Thyroid gland (tissue), 4 donors: ENCODE measurements around the gene CACNA1B. TPM values are rescaled to one million over a fixed set of nuclear protein-coding genes. Genes with fewer than 3 reads are reported as not detected.

Source experiments
- DNase-seq, 2 donors: peaks; one replicate each; pipeline ENCODE4 v3.0.0-alpha.2; 2019
- H3K27ac ChIP-seq, 3 donors: fragments of 200-600 bp; sonication (generic); 1 replicate in 2 of 3; 2 replicates in 1 of 3; pipeline ENCODE4 v1.5.1; 2016 to 2019; ENCODE audit warnings: mild to moderate bottlenecking in 1 of 3, moderate library complexity in 1 of 3
- H3K27me3 ChIP-seq: fragments of 200-600 bp; sonication (generic); one replicate; pipeline ENCODE4 v1.5.1; 2019
- H3K36me3 ChIP-seq, 2 donors: fragments of 200-600 bp; sonication (generic); one replicate each; pipeline ENCODE4 v1.5.1; 2016 to 2019
- H3K4me1 ChIP-seq, 2 donors: fragments of 200-600 bp; sonication (generic); one replicate each; pipeline ENCODE4 v1.5.1; 2017 to 2019
- H3K4me3 ChIP-seq, 3 donors: fragments of 200-600 bp; sonication (generic); replicated peaks in 1 of 3; 1 replicate in 2 of 3; 2 replicates in 1 of 3; pipeline ENCODE4 v1.5.1; 2016; ENCODE audit warnings: mild to moderate bottlenecking in 1 of 3
- H3K9me3 ChIP-seq: fragments of 200-600 bp; sonication (generic); one replicate; pipeline ENCODE4 v1.5.1; 2017
- POLR2A ChIP-seq, 2 donors: fragments of 450-650 bp; IDR thresholded peaks; one replicate each; pipeline ENCODE4 v1.6.1; 2017; ENCODE audit warnings: antibody characterized with exemption in 2 of 2, mild to moderate bottlenecking in 2 of 2, moderate library complexity in 1 of 2
- WGBS, 2 donors: methylation state at CpG; one replicate each; pipeline ENCODE4 v1.1.5; 2017; 5-methylcytosine and 5-hydroxymethylcytosine counted together
- intact Hi-C: fragments of 100-400 bp; cut with DNase I; formaldehyde crosslinking; loops from one replicate; pipeline ENCODE4 v1.15.1; 2023
- total RNA-seq, 4 donors: library from RNA; depleted of rRNA; stranded (reverse); fragments of >200 nt; gene quantifications; one replicate each; pipeline ENCODE4 v1.2.3, GENCODE V29; 2016
- TF ChIP-seq, protein P1 (sequence below), 6 experiments: fragments of 200-600 bp in 3 of 6; fragments of 450-650 bp in 3 of 6; sonication (generic) in 3 of 6; IDR thresholded peaks; one replicate each; pipeline ENCODE4 v1.5.1; 2016 to 2019; ENCODE audit warnings: antibody characterized with exemption in 6 of 6, mild to moderate bottlenecking in 2 of 6, inconsistent platforms in 1 of 6, moderate library complexity in 1 of 6

CACNA1B gene
- total RNA-seq, 4 donors from 2014 or later = 0.13 to 0.68 (median 0.35) TPM

DNA sequence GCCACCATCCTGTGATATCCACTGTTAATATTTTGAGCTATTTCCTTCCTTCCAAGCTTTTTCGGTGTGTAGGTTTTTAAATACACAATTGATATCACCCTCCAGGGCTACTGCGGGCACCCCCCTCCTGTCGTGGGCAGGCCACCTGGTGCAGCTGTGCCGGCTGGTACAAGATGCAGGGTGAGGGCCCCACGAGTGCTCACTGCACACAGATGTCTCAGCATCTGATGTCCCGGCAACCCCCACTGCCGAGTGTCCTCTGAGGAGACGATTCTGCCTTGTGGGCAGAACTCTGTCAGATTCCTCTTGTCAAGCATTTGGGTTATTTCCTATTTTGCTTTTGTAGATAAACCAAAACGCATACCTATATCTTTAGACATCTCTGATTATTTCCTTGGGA, 25.1 kb downstream of the CACNA1B start:
- Histone ChIP-seq H3K36me3 (no peaks in the 10 kb centered on the region), H3K4me1 (no peaks in the 10 kb centered on the region), H3K27me3 (no peaks in the 10 kb centered on the region), H3K4me3 (no peak overlapping the region), H3K27ac (no peak overlapping the region), H3K9me3 (no peaks in the 10 kb centered on the region)
- intact Hi-C loops = no loop called here
- WGBS, 2 donors = 85 to 87% methylated on average over 9 of the region's 9 CpGs
- TF ChIP-seq, protein P1, sequence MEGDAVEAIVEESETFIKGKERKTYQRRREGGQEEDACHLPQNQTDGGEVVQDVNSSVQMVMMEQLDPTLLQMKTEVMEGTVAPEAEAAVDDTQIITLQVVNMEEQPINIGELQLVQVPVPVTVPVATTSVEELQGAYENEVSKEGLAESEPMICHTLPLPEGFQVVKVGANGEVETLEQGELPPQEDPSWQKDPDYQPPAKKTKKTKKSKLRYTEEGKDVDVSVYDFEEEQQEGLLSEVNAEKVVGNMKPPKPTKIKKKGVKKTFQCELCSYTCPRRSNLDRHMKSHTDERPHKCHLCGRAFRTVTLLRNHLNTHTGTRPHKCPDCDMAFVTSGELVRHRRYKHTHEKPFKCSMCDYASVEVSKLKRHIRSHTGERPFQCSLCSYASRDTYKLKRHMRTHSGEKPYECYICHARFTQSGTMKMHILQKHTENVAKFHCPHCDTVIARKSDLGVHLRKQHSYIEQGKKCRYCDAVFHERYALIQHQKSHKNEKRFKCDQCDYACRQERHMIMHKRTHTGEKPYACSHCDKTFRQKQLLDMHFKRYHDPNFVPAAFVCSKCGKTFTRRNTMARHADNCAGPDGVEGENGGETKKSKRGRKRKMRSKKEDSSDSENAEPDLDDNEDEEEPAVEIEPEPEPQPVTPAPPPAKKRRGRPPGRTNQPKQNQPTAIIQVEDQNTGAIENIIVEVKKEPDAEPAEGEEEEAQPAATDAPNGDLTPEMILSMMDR (IDR thresholded peaks at IDR 0.05) = no peak
- TF ChIP-seq POLR2A (IDR thresholded peaks at IDR 0.05) = no peak
- DNase-seq = no peak

DNA sequence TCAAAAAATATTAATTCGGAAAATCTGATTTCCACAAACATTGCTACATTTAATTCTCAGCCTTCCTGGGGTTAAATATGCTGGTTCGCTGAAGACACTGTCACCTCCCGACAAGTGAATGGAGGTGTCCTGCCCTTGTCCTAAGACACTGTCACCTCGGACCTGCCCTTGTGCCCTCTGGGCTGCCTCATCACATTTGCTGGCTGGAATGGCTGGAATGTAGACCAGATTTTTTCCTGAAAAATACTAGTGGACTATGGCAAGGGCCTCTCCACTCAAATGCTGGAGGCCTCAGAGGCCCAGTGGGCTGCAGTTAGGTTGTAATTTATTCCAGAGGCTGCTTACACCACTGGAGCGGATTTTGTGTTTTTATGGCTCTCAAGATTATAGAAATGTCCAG, 28.2 kb downstream of the CACNA1B start:
- Histone ChIP-seq H3K27me3 (no peaks in the 10 kb centered on the region), H3K4me3 (no peak overlapping the region), H3K36me3 (no peaks in the 10 kb centered on the region), H3K4me1 (no peaks in the 10 kb centered on the region), H3K27ac (no peak overlapping the region), H3K9me3 (no peaks in the 10 kb centered on the region)
- TF ChIP-seq POLR2A (IDR thresholded peaks at IDR 0.05) = no peak
- TF ChIP-seq, protein P1 (IDR thresholded peaks at IDR 0.05) = no peak
- WGBS, 2 donors = 66 to 75% methylated on average over 5 of the region's 5 CpGs
- DNase-seq = no peak
- intact Hi-C loops = no loop called here

DNA sequence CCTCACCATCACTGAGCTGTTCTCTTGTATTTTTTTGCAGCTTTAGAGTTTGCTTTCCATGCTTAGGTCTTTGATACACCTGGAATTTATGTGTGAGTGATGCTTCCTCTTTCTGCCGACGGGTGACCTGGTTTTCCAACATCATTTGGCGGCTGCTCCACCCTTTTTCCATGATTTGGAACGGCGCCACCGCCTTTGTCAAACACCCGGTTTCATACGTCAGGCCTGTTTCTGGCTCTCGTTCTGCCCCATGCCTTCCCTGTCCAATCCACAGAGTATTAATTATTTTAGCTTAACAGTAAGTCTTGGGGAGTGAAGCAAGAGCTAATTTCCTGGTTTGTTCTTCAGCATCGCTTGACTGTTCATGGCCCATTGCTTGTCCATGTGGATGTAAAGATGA, 30.2 kb downstream of the CACNA1B start:
- H3K27me3 ChIP-seq = no peaks in the 10 kb centered on the region
- intact Hi-C loops = no loop called here

GRCh38 chr9:137912671-137913070, 35.1 kb downstream of the CACNA1B start:
- no peak for TF ChIP-seq POLR2A (IDR thresholded peaks at IDR 0.05)
- TF ChIP-seq, protein P1 (IDR thresholded peaks at IDR 0.05) = no peak
- no peaks in the 10 kb centered on the region for H3K27me3 ChIP-seq
- no peaks in the 10 kb centered on the region for H3K36me3 ChIP-seq
- 67 to 78% methylated on average over 3 of the region's 3 CpGs for WGBS, 2 donors
- H3K9me3 ChIP-seq = no peaks in the 10 kb centered on the region
- DNase-seq = no peak
- H3K4me3 ChIP-seq = no peak overlapping the region
- intact Hi-C loops = no loop called here
- no peaks in the 10 kb centered on the region for H3K4me1 ChIP-seq
- no peak overlapping the region for H3K27ac ChIP-seq

More for the DNA sequence above, 30.2 kb downstream of the CACNA1B start:
- DNase-seq = no peak
- Histone ChIP-seq H3K9me3 (no peaks in the 10 kb centered on the region), H3K4me1 (no peaks in the 10 kb centered on the region), H3K36me3 (no peaks in the 10 kb centered on the region), H3K4me3 (no peak overlapping the region), H3K27ac (no peak overlapping the region)
- TF ChIP-seq, protein P1 (IDR thresholded peaks at IDR 0.05) = no peak
- no peak for TF ChIP-seq POLR2A (IDR thresholded peaks at IDR 0.05)
- WGBS, 2 donors = 81 to 89% methylated on average over 10 of the region's 10 CpGs

GRCh38 chr9:137913132-137913531, 35.5 kb downstream of the CACNA1B start:
- H3K36me3 ChIP-seq = no peaks in the 10 kb centered on the region
- DNase-seq = no peak
- intact Hi-C loops = no loop called here
- no peaks in the 10 kb centered on the region for H3K4me1 ChIP-seq
- TF ChIP-seq, protein P1 (IDR thresholded peaks at IDR 0.05) = no peak
- TF ChIP-seq POLR2A (IDR thresholded peaks at IDR 0.05) = no peak
- 87 to 91% methylated on average over 5 to 7 of the region's 7 CpGs for WGBS, 2 donors
- no peaks in the 10 kb centered on the region for H3K9me3 ChIP-seq
- no peak overlapping the region for H3K4me3 ChIP-seq
- H3K27me3 ChIP-seq = no peaks in the 10 kb centered on the region
- H3K27ac ChIP-seq = no peak overlapping the region
